HL-60 (cell line): Measurements from ENCODE around the gene SNX8.

ENCODE experiments used
- DNase-seq, 2 experiments: peaks; one replicate each; pipeline ENCODE4 v3.0.0-alpha.2; 2010 to 2020; ENCODE audit warnings: low read depth in 1 of 2, low spot score in 1 of 2
- H3K27ac ChIP-seq: fragments of 250-450 bp; sonication (Bioruptor Pico); replicated peaks from 2 replicates; pipeline ENCODE4 v1.5.1; 2020; ENCODE audit warnings: mild to moderate bottlenecking, moderate library complexity
- H3K27me3 ChIP-seq: fragments of 250-450 bp; sonication (Bioruptor Pico); 2 replicates; pipeline ENCODE4 v1.5.1; 2021; ENCODE audit warnings: mild to moderate bottlenecking, moderate library complexity; ENCODE audit not compliant: insufficient read depth, poor library complexity, severe bottlenecking
- H3K4me3 ChIP-seq: replicated peaks from 2 replicates; pipeline ENCODE4 v1.5.1; 2011; ENCODE audit warnings: mild to moderate bottlenecking, control low read depth, low read length; ENCODE audit not compliant: insufficient read depth
- CTCF ChIP-seq: IDR thresholded peaks from one replicate; pipeline ENCODE4 v1.5.1; 2011; ENCODE audit warnings: low read length, control low read depth, inconsistent platforms; ENCODE audit not compliant: insufficient read depth
- GABPA ChIP-seq: IDR thresholded peaks from 2 replicates; pipeline ENCODE4 v1.6.1; 2012; ENCODE audit warnings: low read depth
- POLR2AphosphoS5 ChIP-seq: IDR thresholded peaks from 2 replicates; pipeline ENCODE4 v1.6.1; 2012; ENCODE audit warnings: low read depth
- REST ChIP-seq: IDR thresholded peaks from 2 replicates; pipeline ENCODE4 v1.6.1; 2012; ENCODE audit warnings: low read depth; ENCODE audit not compliant: insufficient replicate concordance
- SPI1 ChIP-seq: IDR thresholded peaks from 2 replicates; pipeline ENCODE4 v1.6.1; 2012; ENCODE audit warnings: low read depth, mild to moderate bottlenecking, borderline replicate concordance

SNX8 gene

GRCh38 chr7:2215851-2216250 lies 98.4 kb downstream of the SNX8 start:
- TF ChIP-seq SPI1 (no peak), REST (no peak), POLR2AphosphoS5 (no peak), GABPA (no peak), CTCF (no peak)
- DNase-seq, result no peak
- H3K27ac ChIP-seq, result no peak overlapping the region
- H3K27me3 ChIP-seq, result no peaks in the 10 kb centered on the region
- no peak overlapping the region for H3K4me3 ChIP-seq

GRCh38 chr7:2214636-2215035 lies 99.6 kb downstream of the SNX8 start:
- no peak for DNase-seq
- H3K4me3 ChIP-seq, result no peak overlapping the region
- no peak overlapping the region for H3K27ac ChIP-seq
- H3K27me3 ChIP-seq, result no peaks in the 10 kb centered on the region
- TF ChIP-seq SPI1 (no peak), CTCF (no peak), REST (no peak), POLR2AphosphoS5 (no peak), GABPA (no peak)

- Histone ChIP-seq H3K4me3 (no peak overlapping the region), H3K27me3 (no peaks in the 10 kb centered on the region), H3K27ac (no peak overlapping the region)
- DNase-seq, result no peak
- TF ChIP-seq CTCF, result no peak
- no peak for TF ChIP-seq GABPA
- no peak for TF ChIP-seq SPI1
- no peak for TF ChIP-seq POLR2AphosphoS5
- TF ChIP-seq REST, result no peak
Measured at GRCh38 chr7:2213551-2214215, 100.6 kb downstream of the SNX8 start.
